Upper lobe of left lung (tissue), 4 donors: ENCODE measurements around the gene CCT2.

Source experiments
- CTCF ChIP-seq, 6 experiments: fragments of 450-650 bp in 4 of 6; fragments of 200-600 bp in 2 of 6; sonication (generic) in 2 of 6; IDR thresholded peaks; one replicate each; pipeline ENCODE4 v1.5.1; 2016 to 2019; ENCODE audit warnings: antibody characterized with exemption in 6 of 6
- POLR2AphosphoS5 ChIP-seq, 2 donors: sonication (generic); formaldehyde crosslinking; IDR thresholded peaks; one replicate each; pipeline ENCODE4 v1.5.1; 2017; ENCODE audit warnings: antibody characterized with exemption in 2 of 2

- TF ChIP-seq POLR2AphosphoS5 (IDR thresholded peaks at IDR 0.05): no peak
- TF ChIP-seq CTCF (IDR thresholded peaks at IDR 0.05): no peak
Observed at GRCh38 chr12:69588527-69588926, 3.3 kb downstream of the CCT2 start.
